Caco-2 (cell line): ENCODE data around the gene GREB1. TPM values are rescaled to one million over a fixed set of nuclear protein-coding genes. Genes with fewer than 3 reads are reported as not detected.

Source experiments
- BruUV-seq: library from RNA; stranded (reverse); fragments of 400-500 nt; replicated peaks from 2 replicates; lab custom pipeline; 2021; lab: Mats Ljungman, UMichigan
- CTCF ChIA-PET: fragments of 300-600 bp; sonication (Branson Sonifier 250); formaldehyde crosslinking; loops from one replicate; lab custom pipeline; 2022; ENCODE audit warnings: antibody characterized with exemption; lab: Charles Lee
- POLR2A ChIA-PET: fragments of 300-600 bp; sonication (Branson Sonifier 250); formaldehyde crosslinking; loops from one replicate; lab custom pipeline; 2022; ENCODE audit warnings: antibody characterized with exemption; lab: Charles Lee
- DNase-seq, 2 experiments: peaks; one replicate each; pipeline versions ENCODE4 v3.0.0 to v3.0.0-alpha.2; 2020 to 2022
- H3K27me3 ChIP-seq: replicated peaks from 2 replicates; pipeline ENCODE4 v1.6.0; 2011; ENCODE audit warnings: low read length; ENCODE audit not compliant: control insufficient read depth, insufficient read depth
- H3K36me3 ChIP-seq: 2 replicates; pipeline ENCODE4 v1.5.1; 2011; ENCODE audit warnings: low read length; ENCODE audit not compliant: control insufficient read depth, insufficient read depth
- H3K4me1 ChIP-seq: fragments of 250-450 bp; sonication (Bioruptor Pico); 2 replicates; pipeline ENCODE4 v1.5.1; 2020; ENCODE audit warnings: mild to moderate bottlenecking
- H3K4me3 ChIP-seq: 2 replicates; pipeline ENCODE4 v1.5.1; 2011; ENCODE audit warnings: low read depth, mild to moderate bottlenecking, control low read depth, low read length
- H3K9me3 ChIP-seq: fragments of 250-450 bp; sonication (Bioruptor Pico); 2 replicates; pipeline ENCODE4 v1.5.1; 2020; ENCODE audit warnings: mild to moderate bottlenecking, moderate library complexity
- H3K27ac Mint-ChIP-seq: one replicate; pipeline ENCODE4 v1.8.0; 2022; ENCODE audit warnings: mixed read lengths; ENCODE audit not compliant: unreplicated experiment
- H3K27me3 Mint-ChIP-seq: one replicate; pipeline ENCODE4 v1.8.0; 2022; ENCODE audit warnings: mixed read lengths; ENCODE audit not compliant: insufficient read depth, unreplicated experiment
- H3K36me3 Mint-ChIP-seq: one replicate; pipeline ENCODE4 v1.8.0; 2022; ENCODE audit warnings: mild to moderate bottlenecking, mixed read lengths; ENCODE audit not compliant: insufficient read depth, unreplicated experiment
- H3K4me1 Mint-ChIP-seq: one replicate; pipeline ENCODE4 v1.8.0; 2022; ENCODE audit warnings: low read depth, mixed read lengths; ENCODE audit not compliant: unreplicated experiment
- H3K4me3 Mint-ChIP-seq: one replicate; pipeline ENCODE4 v1.8.0; 2022; ENCODE audit warnings: mild to moderate bottlenecking, moderate library complexity, mixed read lengths; ENCODE audit not compliant: unreplicated experiment
- H3K9me3 Mint-ChIP-seq: one replicate; pipeline ENCODE4 v1.8.0; 2022; ENCODE audit warnings: mixed read lengths; ENCODE audit not compliant: unreplicated experiment
- CTCF ChIP-seq, 2 experiments: fragments of 200-600 bp in 1 of 2; IDR thresholded peaks; 1 replicate in 1 of 2; 2 replicates in 1 of 2; pipeline versions ENCODE4 v1.5.1 to v1.8.0; 2011 to 2022; ENCODE audit warnings: antibody characterized with exemption in 1 of 2, control low read depth in 1 of 2, inconsistent platforms in 1 of 2, low read depth in 1 of 2, low read length in 1 of 2, mild to moderate bottlenecking in 1 of 2, moderate library complexity in 1 of 2; ENCODE audit not compliant: insufficient read depth in 1 of 2, severe bottlenecking in 1 of 2, unreplicated experiment in 1 of 2
- intact Hi-C: fragments of 100-400 bp; cut with micrococcal nuclease; formaldehyde crosslinking; loops from one replicate; pipeline ENCODE4 v1.10.0; 2022; ENCODE audit not compliant: unreplicated experiment
- total RNA-seq: library from RNA; stranded (reverse); gene quantifications from 2 replicates; pipeline ENCODE4 v1.2.3, GENCODE V29; 2022

GREB1 gene
- total RNA-seq, 1 experiment from 2014 or later, result 2.4 TPM

GRCh38 chr2:11528228-11528627, 5.6 kb upstream of the GREB1 start:
- H3K9me3 Mint-ChIP-seq, result no peaks in the 10 kb centered on the region
- no peaks in the 10 kb centered on the region for H3K36me3 Mint-ChIP-seq
- ChIA-PET POLR2A (no interaction called here), CTCF (no interaction called here)
- no peak for DNase-seq
- no TSS peak for BruUV-seq
- H3K9me3 ChIP-seq, result no peaks in the 10 kb centered on the region
- no peak for TF ChIP-seq CTCF (IDR thresholded peaks at IDR 0.05; ENCODE audit: insufficient read depth in 1 of 2, low read depth in 1 of 2, low read length in 1 of 2, severe bottlenecking in 1 of 2, unreplicated experiment in 1 of 2)
- H3K27me3 ChIP-seq, result no peaks in the 10 kb centered on the region; the same call in 1 of the 2 replicates
- no peaks in the 10 kb centered on the region for H3K4me1 ChIP-seq
- intact Hi-C loops, result no loop called here
- H3K36me3 ChIP-seq, result no peaks in the 10 kb centered on the region
- no peak overlapping the region for H3K4me3 Mint-ChIP-seq
- no peak overlapping the region for H3K4me3 ChIP-seq
- no peak overlapping the region for H3K27ac Mint-ChIP-seq
- H3K27me3 Mint-ChIP-seq, result peaks cover 6% of the 10 kb centered on the region
- no peaks in the 10 kb centered on the region for H3K4me1 Mint-ChIP-seq

GRCh38 chr2:11530864-11531465, 2.9 kb upstream of the GREB1 start:
- CTCF ChIA-PET, result no interaction called here

GRCh38 chr2:11532416-11533055, 1.3 kb upstream of the GREB1 start:
- H3K4me1 Mint-ChIP-seq, result no peaks in the 10 kb centered on the region
- intact Hi-C loops, result no loop called here
- no peak overlapping the region for H3K27ac Mint-ChIP-seq
- H3K4me3 Mint-ChIP-seq, result no peak overlapping the region
- ChIA-PET POLR2A (no interaction called here), CTCF (no interaction called here)
- Histone ChIP-seq H3K27me3 (no peaks in the 10 kb centered on the region), H3K4me1 (no peaks in the 10 kb centered on the region), H3K9me3 (no peaks in the 10 kb centered on the region), H3K4me3 (no peak overlapping the region), H3K36me3 (no peaks in the 10 kb centered on the region)
- no peak for TF ChIP-seq CTCF (IDR thresholded peaks at IDR 0.05; ENCODE audit: insufficient read depth in 1 of 2, low read depth in 1 of 2, low read length in 1 of 2, severe bottlenecking in 1 of 2, unreplicated experiment in 1 of 2)
- H3K36me3 Mint-ChIP-seq, result no peaks in the 10 kb centered on the region
- H3K9me3 Mint-ChIP-seq, result no peaks in the 10 kb centered on the region
- peaks cover 6% of the 10 kb centered on the region for H3K27me3 Mint-ChIP-seq
- no TSS peak for BruUV-seq
- no peak for DNase-seq

More at GRCh38 chr2:11530864-11531465, 2.9 kb upstream of the GREB1 start:
- intact Hi-C loops, result no loop called here
- Mint-ChIP-seq H3K4me3 (no peak overlapping the region), H3K27me3 (peaks cover 6% of the 10 kb centered on the region), H3K36me3 (no peaks in the 10 kb centered on the region), H3K4me1 (no peaks in the 10 kb centered on the region), H3K27ac (no peak overlapping the region), H3K9me3 (no peaks in the 10 kb centered on the region)
- TF ChIP-seq CTCF (IDR thresholded peaks at IDR 0.05; ENCODE audit: insufficient read depth in 1 of 2, low read depth in 1 of 2, low read length in 1 of 2, severe bottlenecking in 1 of 2, unreplicated experiment in 1 of 2), result no peak
- Histone ChIP-seq H3K27me3 (no peaks in the 10 kb centered on the region), H3K9me3 (no peaks in the 10 kb centered on the region), H3K4me1 (no peaks in the 10 kb centered on the region), H3K4me3 (no peak overlapping the region), H3K36me3 (no peaks in the 10 kb centered on the region)
- no peak for DNase-seq
- BruUV-seq, result no TSS peak
- POLR2A ChIA-PET, result no interaction called here
